Thymus (tissue), 11 donors: ENCODE results near the gene NUBPL. TPM values are rescaled to one million over a fixed set of nuclear protein-coding genes. Genes with fewer than 3 reads are reported as not detected.
"Not testable (repeated sequence)": the region's sequence is repeated elsewhere in the genome, so short reads cannot be mapped to it uniquely, and the experiment has no call there.

Experiments
- DNase-seq, 9 donors: peaks; one replicate each; pipeline ENCODE4 v3.0.0-alpha.2; 2013; ENCODE audit warnings: low spot score in 9 of 9, low read depth in 6 of 9, missing footprints in 1 of 9
- H3K27ac ChIP-seq, 2 donors: one replicate each; pipeline ENCODE4 v1.5.1; 2013; ENCODE audit warnings: control low read depth in 1 of 2, low read depth in 1 of 2, low read length in 1 of 2, mild to moderate bottlenecking in 1 of 2, moderate library complexity in 1 of 2
- H3K27me3 ChIP-seq, 2 donors: one replicate each; pipeline ENCODE4 v1.5.1; 2013; ENCODE audit warnings: low read length in 1 of 2; ENCODE audit not compliant: control insufficient read depth in 2 of 2, insufficient read depth in 1 of 2
- H3K36me3 ChIP-seq, 2 donors: one replicate each; pipeline ENCODE4 v1.5.1; 2013; ENCODE audit warnings: low read length in 1 of 2, mild to moderate bottlenecking in 1 of 2, moderate library complexity in 1 of 2; ENCODE audit not compliant: control insufficient read depth in 2 of 2, insufficient read depth in 2 of 2
- H3K4me1 ChIP-seq, 2 donors: one replicate each; pipeline ENCODE4 v1.5.1; 2013; ENCODE audit warnings: low read length in 2 of 2; ENCODE audit not compliant: control insufficient read depth in 2 of 2, insufficient read depth in 2 of 2
- H3K4me3 ChIP-seq, 2 donors: one replicate each; pipeline ENCODE4 v1.5.1; 2013; ENCODE audit warnings: low read length in 2 of 2, control low read depth in 1 of 2, mild to moderate bottlenecking in 1 of 2
- H3K9me3 ChIP-seq, 2 donors: one replicate each; pipeline ENCODE4 v1.5.1; 2013; ENCODE audit warnings: low read length in 1 of 2, mild to moderate bottlenecking in 1 of 2; ENCODE audit not compliant: control insufficient read depth in 2 of 2, insufficient read depth in 1 of 2
- WGBS: extraction: QIAGEN DNeasy Blood & Tissue Kit; methylation state at CpG from one replicate; pipeline ENCODE4 v1.1.7; 2013; 5-methylcytosine and 5-hydroxymethylcytosine counted together
- polyA plus RNA-seq: library from polyadenylated mRNA; stranded (reverse); fragments of 200-250 nt; gene quantifications from one replicate; pipeline ENCODE4 v1.2.3, GENCODE V29; 2013
- total RNA-seq: library from RNA; stranded (reverse); fragments of 120-200 nt; gene quantifications from one replicate; pipeline ENCODE4 v1.2.4, GENCODE V29; 2013
- donor health status: healthy.

Gene NUBPL
- total and polyA plus RNA-seq, 2 donors, result 7.4 to 14.2 TPM

DNA sequence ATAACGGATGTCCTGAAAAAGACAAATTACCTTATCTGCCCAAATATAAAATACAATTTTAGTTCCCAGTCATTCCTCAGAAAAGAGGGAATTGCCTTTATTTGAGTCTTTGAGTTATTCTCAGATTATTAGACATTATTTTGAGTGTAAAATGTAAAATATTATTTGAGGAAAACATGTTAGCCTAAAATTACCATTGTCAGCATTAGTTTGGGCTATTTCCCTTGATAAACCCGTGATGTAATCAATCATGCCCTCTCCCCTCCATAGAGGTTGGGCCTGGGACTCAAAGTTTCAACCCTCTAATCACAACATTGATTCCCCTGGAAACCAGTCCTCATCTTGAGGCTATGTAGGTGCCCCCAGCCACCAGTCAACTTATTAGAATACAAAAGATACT, 213.4 kb downstream of the NUBPL start:
- DNase-seq, result no peak
- H3K9me3 ChIP-seq, result no peaks in the 10 kb centered on the region
- H3K4me1 ChIP-seq, result no peaks in the 10 kb centered on the region
- H3K27ac ChIP-seq, result no peak overlapping the region
- WGBS, result 98% methylated on average over 2 of the region's 2 CpGs
- no peaks in the 10 kb centered on the region for H3K27me3 ChIP-seq
- H3K4me3 ChIP-seq, result no peak overlapping the region
- H3K36me3 ChIP-seq, result no peaks in the 10 kb centered on the region

DNA sequence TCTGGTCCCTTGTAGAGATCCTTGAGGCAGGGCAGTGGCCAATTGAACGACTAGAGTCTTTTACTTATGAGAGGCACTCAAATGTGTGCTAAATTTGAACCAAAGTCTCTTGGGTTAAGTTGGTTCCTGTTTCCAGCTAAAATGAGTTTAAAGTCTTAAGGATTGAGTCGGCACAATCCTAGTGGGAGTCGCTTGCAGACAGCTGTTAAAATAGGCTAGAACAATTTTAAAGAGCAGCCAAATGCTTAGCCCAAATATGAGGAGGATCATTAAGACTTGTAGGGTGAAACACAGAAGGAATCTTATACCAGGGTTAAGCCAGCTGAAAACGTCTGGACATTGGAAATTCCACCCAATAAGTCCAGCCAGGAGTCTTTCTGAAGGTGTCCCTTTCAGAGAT, 216.1 kb downstream of the NUBPL start:
- Histone ChIP-seq H3K4me3 (no peak overlapping the region), H3K27ac (no peak overlapping the region), H3K4me1 (no peaks in the 10 kb centered on the region), H3K27me3 (no peaks in the 10 kb centered on the region), H3K36me3 (no peaks in the 10 kb centered on the region), H3K9me3 (peaks cover 0 to 4% of the 10 kb centered on the region in 2 donors)
- WGBS, result 94% methylated on average over 4 of the region's 4 CpGs
- no peak for DNase-seq

DNA sequence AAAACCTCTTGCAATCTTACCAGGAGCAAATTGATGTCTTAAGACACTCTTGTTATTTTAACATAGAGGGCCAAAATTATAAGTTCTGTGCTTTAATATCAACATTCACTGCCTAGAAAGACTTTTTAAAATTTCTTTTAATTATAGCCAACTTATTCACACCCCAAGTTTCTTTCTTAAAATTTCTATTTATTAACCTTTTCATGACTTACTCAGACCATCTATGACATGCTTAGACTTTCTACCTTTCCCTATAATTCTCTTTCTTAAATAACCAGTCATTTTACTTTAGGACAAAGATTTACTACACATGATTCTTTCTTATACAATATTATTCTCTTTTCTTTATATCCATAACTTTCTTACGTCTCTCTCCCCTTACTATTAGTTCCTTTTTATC, 220.4 kb downstream of the NUBPL start:
- no peaks in the 10 kb centered on the region for H3K27me3 ChIP-seq
- WGBS, result 98% methylated on average over 1 of the region's 1 CpG
- DNase-seq, result no peak

DNA sequence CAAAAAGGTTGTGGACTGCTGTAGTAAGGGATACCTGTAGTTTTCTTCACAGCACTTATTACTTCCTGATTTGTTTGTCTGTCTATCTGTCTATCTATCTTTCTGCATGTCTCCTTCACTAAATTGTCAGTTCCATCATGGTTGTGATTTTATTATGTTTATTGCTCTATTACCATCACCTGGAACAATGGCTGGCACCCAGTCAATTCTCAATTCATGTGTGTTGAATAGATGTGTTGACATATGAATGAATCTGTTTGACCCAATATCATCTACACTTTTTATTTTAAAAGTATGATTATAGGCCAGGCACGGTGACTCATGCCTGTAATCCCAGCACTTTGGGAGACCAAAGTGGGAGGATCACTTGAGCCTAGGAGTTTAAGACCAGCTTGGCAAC, 224.4 kb downstream of the NUBPL start:
- Histone ChIP-seq H3K4me3 (no peak overlapping the region), H3K27me3 (no peaks in the 10 kb centered on the region), H3K36me3 (no peaks in the 10 kb centered on the region), H3K27ac (no peak overlapping the region), H3K9me3 (peaks cover 0 to 4% of the 10 kb centered on the region in 2 donors), H3K4me1 (no peaks in the 10 kb centered on the region)
- DNase-seq, result no peak
- whole genome bisulfite sequencing, result 99% methylated on average over 1 of the region's 1 CpG

More for the DNA sequence above, 220.4 kb downstream of the NUBPL start:
- Histone ChIP-seq H3K36me3 (no peaks in the 10 kb centered on the region), H3K9me3 (peaks cover 0 to 4% of the 10 kb centered on the region in 2 donors), H3K27ac (no peak overlapping the region), H3K4me3 (no peak overlapping the region), H3K4me1 (no peaks in the 10 kb centered on the region)

DNA sequence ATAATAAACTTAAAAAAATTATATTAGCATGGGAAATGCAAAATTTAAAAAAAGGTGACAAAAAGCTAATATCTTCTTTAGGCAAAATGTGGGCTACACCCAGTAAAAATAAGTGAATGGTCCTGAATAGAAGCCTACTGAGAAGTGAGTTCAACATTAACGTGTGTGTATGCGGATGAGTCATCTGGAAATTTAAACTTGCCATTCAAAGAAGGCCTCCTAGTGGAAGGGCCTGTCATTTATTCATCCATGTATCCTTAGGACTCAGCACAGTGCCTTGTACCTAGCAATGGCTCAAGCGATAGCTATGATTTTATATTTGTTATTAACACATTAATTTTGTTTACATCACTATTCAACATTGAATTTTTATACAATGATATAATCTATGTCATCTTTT, 226.2 kb downstream of the NUBPL start:
- Histone ChIP-seq H3K9me3 (no peaks in the 10 kb centered on the region), H3K27me3 (no peaks in the 10 kb centered on the region), H3K4me1 (no peaks in the 10 kb centered on the region), H3K4me3 (no peak overlapping the region), H3K36me3 (no peaks in the 10 kb centered on the region), H3K27ac (no peak overlapping the region)
- no peak for DNase-seq
- WGBS, result 97% methylated on average over 3 of the region's 3 CpGs

DNA sequence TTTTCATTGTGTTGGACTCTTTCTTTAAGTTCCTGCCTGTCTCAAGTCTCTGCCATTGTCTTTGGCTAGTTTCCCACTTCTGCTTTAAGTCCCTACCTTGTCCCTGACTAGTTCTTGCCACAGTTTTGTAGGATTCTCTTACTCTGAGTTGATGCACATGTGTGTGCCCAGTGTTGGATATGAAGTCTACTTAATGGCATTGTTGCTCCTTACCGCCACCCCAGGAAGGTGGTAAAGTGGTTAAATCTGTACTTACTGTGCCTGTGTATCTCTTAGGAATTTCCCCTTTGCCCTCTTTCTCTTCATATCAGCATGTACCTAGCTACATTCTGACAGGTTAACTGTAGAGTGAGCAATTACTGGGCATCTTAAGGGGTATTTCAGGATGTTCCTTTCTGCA, 227.1 kb downstream of the NUBPL start:
- Histone ChIP-seq H3K27me3 (no peaks in the 10 kb centered on the region), H3K27ac (no peak overlapping the region), H3K36me3 (no peaks in the 10 kb centered on the region), H3K4me3 (no peak overlapping the region), H3K4me1 (no peaks in the 10 kb centered on the region), H3K9me3 (no peaks in the 10 kb centered on the region)
- 97% methylated on average over 1 of the region's 1 CpG for WGBS
- DNase-seq, result no peak

DNA sequence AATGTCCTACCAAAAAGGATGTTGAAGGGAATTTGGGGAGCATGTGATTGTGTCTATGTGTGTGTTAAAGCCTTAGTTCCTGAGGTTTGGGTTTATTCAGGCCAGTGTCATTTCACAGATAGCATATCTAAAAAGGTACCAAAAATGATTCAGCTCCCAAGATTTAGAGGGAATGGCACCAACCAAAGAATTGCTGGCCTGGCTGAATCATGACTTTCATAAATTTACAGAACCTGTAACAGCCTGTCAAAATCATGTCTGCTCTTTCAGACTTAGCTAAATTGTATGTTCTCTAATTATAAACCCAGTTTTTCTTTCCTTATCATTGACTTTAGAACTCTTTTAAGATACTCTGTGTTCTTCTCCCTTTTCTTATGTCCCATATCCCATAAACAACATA, 231.5 kb downstream of the NUBPL start:
- no peak overlapping the region for H3K4me3 ChIP-seq

DNA sequence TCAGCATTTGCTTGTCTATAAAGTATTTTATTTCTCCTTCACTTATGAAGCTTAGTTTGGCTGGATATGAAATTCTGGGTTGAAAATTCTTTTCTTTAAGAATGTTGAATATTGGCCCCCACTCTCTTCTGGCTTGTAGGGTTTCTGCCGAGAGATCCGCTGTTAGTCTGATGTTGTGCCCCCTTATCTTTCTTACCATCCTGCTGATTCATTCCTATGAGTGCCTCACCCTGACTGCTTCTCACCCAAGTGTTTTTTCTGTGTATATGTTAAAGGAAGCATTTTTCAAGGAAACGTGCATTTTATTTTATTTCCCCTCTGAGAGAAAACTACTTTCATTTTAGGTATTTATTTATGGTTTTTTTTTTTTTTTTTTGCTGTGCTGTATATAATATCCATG, 236.7 kb downstream of the NUBPL start:
- 98% methylated on average over 3 of the region's 3 CpGs for WGBS

More for the DNA sequence above, 231.5 kb downstream of the NUBPL start:
- H3K9me3 ChIP-seq, result no peaks in the 10 kb centered on the region
- H3K36me3 ChIP-seq, result no peaks in the 10 kb centered on the region
- no peak for DNase-seq
- H3K27ac ChIP-seq, result no peak overlapping the region
- H3K4me1 ChIP-seq, result no peaks in the 10 kb centered on the region
- H3K27me3 ChIP-seq, result no peaks in the 10 kb centered on the region

DNA sequence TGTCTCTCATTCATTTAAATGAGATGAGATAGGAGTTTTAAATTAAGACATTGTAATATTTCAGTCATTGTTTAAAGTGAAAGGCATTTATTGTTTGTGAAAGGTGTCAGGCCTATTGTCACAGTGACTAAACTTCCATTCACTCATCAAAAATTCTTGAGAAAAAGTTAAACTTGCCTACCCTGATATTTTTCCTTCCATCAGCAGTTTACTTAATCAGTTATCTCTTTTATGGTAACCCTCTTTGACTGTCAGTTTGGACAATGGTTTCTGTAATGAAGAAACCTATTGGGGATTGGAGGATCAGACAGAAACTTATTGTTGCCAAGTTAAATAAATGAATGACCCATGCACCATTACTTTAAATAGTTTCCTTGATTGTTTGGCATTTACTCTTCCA, 241.6 kb downstream of the NUBPL start:
- Histone ChIP-seq H3K36me3 (no peaks in the 10 kb centered on the region), H3K4me1 (no peaks in the 10 kb centered on the region), H3K4me3 (no peak overlapping the region), H3K27ac (no peak overlapping the region), H3K9me3 (no peaks in the 10 kb centered on the region), H3K27me3 (no peaks in the 10 kb centered on the region)
- DNase-seq, result no peak

More for the DNA sequence above, 236.7 kb downstream of the NUBPL start:
- DNase-seq, H3K4me1 ChIP-seq, H3K27ac ChIP-seq, H3K27me3 ChIP-seq, H3K9me3 ChIP-seq, H3K4me3 ChIP-seq, H3K36me3 ChIP-seq: not testable (repeated sequence)

DNA sequence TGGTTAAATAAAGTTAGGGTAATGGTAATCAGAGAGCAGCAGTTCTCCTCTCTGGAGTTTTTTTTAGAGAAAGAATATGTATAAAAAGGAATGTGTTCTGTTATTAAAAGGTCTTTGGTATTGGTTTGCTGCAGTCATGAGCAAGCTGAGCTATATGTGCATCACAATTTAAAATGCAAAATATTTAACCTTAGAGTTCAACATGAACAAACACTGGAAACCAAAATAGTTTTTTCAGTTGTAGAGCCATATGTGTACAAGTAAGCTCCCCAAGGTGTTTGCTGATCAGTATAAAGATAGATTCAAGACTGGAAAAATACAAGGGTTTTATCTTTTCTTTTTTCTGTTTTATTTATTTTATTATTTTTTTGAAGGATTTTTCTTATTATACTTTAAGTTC, 245.0 kb downstream of the NUBPL start:
- Histone ChIP-seq H3K4me1 (no peaks in the 10 kb centered on the region), H3K4me3 (no peak overlapping the region), H3K27me3 (no peaks in the 10 kb centered on the region), H3K27ac (no peak overlapping the region), H3K36me3 (no peaks in the 10 kb centered on the region), H3K9me3 (no peaks in the 10 kb centered on the region)
- DNase-seq, result no peak
